ENCODE data around the gene CFAP119. TPM values are rescaled to one million over a fixed set of nuclear protein-coding genes. Genes with fewer than 3 reads are reported as not detected.

CFAP119 gene
- polyA plus RNA-seq, 1 of the 3 experiments (the other 2 are of a cell fraction), result 28.4 TPM

GRCh38 chr16:30786115-30786935 lies 24.5 kb upstream of the CFAP119 start:
- no peak overlapping the region for H2AFZ ChIP-seq (ENCODE audit: low read depth)
- H3K79me2 ChIP-seq (ENCODE audit: insufficient read depth), result peaks cover 44% of the 10 kb centered on the region
- POLR2A ChIA-PET, result interaction anchor here (1.0 to 4.1 kb wide), 7 partner anchors 11 to 90 kb away, joined by 3 to 128 read pairs (median 5); no protein-coding TSS in a partner anchor
- CTCF ChIA-PET, result interaction anchor here (0.6 to 2.0 kb wide), 4 partner anchors 19 to 89 kb away, joined by 3 to 19 read pairs (median 4); no protein-coding TSS in a partner anchor
- H3K4me3 ChIP-seq (ENCODE audit: low read depth in 2 of 2, low read length in 1 of 2), result peak overlapping the region; percentile 82 to 86
- H4K20me1 ChIP-seq (ENCODE audit: insufficient read depth), result no peaks in the 10 kb centered on the region
- H3K4me2 ChIP-seq, result peak overlapping the region; percentile 100
- WGBS (ENCODE audit: low lambda C conversion rate), result 19% methylated on average over 15 of the region's 57 CpGs
- H3K4me1 ChIP-seq (ENCODE audit: control insufficient read depth in 1 of 2, insufficient read depth in 2 of 2, low read depth in 1 of 2, low read length in 1 of 2), result peaks cover 6 to 17% of the 10 kb centered on the region in 2 experiments; a peak in 2 of 4 replicates
- peak overlapping the region; percentile 63 to 92 for H3K27ac ChIP-seq (ENCODE audit: low read depth in 2 of 2, low read length in 1 of 2)
- H3K9ac ChIP-seq, result peak overlapping the region; percentile 96
- no peaks in the 10 kb centered on the region for H3F3A ChIP-seq (replicated peaks; ENCODE audit: insufficient read depth)
- H3K36me3 ChIP-seq (replicated peaks in 1 of 2; ENCODE audit: control insufficient read depth in 1 of 2, insufficient read depth in 2 of 2, low read length in 1 of 2), result peaks cover 1 to 35% of the 10 kb centered on the region in 2 experiments
- no peaks in the 10 kb centered on the region for H3K9me3 ChIP-seq
- H3K9me2 ChIP-seq, result no peaks in the 10 kb centered on the region
- DNase-seq, result peak; percentile 91
- H3K27me3 ChIP-seq (ENCODE audit: insufficient read depth), result no peaks in the 10 kb centered on the region
- TF ChIP-seq REST (IDR thresholded peaks at IDR 0.05; ENCODE audit: low read depth, low read length), result no peak
- TF ChIP-seq RFX5 (IDR thresholded peaks at IDR 0.05; ENCODE audit: low read length), result no peak
- TF ChIP-seq JUND (IDR thresholded peaks at IDR 0.05), result no peak
- no peak for TF ChIP-seq ELF1 (IDR thresholded peaks at IDR 0.05)
- TF ChIP-seq ZBTB33 (IDR thresholded peaks at IDR 0.05; ENCODE audit: borderline replicate concordance, low read depth), result 0 out of 2 replicates have a peak, but pooled peaks have one; percentile 60
- TF ChIP-seq MAX (IDR thresholded peaks at IDR 0.05; ENCODE audit: low read depth), result peak; percentile 64; the same call in 1 of the 2 replicates
- no peak for TF ChIP-seq NFIC (IDR thresholded peaks at IDR 0.05; ENCODE audit: borderline replicate concordance)
- TF ChIP-seq CHD2 (IDR thresholded peaks at IDR 0.05; ENCODE audit: low read length, partially characterized antibody), result peak; percentile 90
- TF ChIP-seq EZH2phosphoT487 (IDR thresholded peaks at IDR 0.05; ENCODE audit: borderline replicate concordance, low read depth), result no peak
- peak; percentile 33; the same call in 1 of the 2 replicates for TF ChIP-seq POLR2AphosphoS5 (IDR thresholded peaks at IDR 0.05; ENCODE audit: low read depth, low read length)
- TF ChIP-seq PBX3 (IDR thresholded peaks at IDR 0.05), result no peak
- no peak for TF ChIP-seq RAD21 (IDR thresholded peaks at IDR 0.05; ENCODE audit: low read length)
- no peak for TF ChIP-seq SMC3 (IDR thresholded peaks at IDR 0.05; ENCODE audit: low read depth, low read length)
- no peak for TF ChIP-seq FOXM1 (IDR thresholded peaks at IDR 0.05; ENCODE audit: low read depth)
- TF ChIP-seq, protein P1, sequence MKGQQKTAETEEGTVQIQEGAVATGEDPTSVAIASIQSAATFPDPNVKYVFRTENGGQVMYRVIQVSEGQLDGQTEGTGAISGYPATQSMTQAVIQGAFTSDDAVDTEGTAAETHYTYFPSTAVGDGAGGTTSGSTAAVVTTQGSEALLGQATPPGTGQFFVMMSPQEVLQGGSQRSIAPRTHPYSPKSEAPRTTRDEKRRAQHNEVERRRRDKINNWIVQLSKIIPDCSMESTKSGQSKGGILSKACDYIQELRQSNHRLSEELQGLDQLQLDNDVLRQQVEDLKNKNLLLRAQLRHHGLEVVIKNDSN (IDR thresholded peaks at IDR 0.05; ENCODE audit: borderline replicate concordance, low read depth), result no peak
- peak; percentile 75 for TF ChIP-seq MXI1 (IDR thresholded peaks at IDR 0.05; ENCODE audit: low read depth, low read length)
- peak; percentile 56; the same call in 1 of the 2 replicates for TF ChIP-seq TAF1 (IDR thresholded peaks at IDR 0.05; ENCODE audit: borderline replicate concordance, low read depth, low read length)
- no peak for TF ChIP-seq GABPA (IDR thresholded peaks at IDR 0.05; ENCODE audit: low read depth)
- no peak for TF ChIP-seq RXRA (IDR thresholded peaks at IDR 0.05; ENCODE audit: borderline replicate concordance, low read depth)
- TF ChIP-seq, protein P2, sequence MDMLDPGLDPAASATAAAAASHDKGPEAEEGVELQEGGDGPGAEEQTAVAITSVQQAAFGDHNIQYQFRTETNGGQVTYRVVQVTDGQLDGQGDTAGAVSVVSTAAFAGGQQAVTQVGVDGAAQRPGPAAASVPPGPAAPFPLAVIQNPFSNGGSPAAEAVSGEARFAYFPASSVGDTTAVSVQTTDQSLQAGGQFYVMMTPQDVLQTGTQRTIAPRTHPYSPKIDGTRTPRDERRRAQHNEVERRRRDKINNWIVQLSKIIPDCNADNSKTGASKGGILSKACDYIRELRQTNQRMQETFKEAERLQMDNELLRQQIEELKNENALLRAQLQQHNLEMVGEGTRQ (IDR thresholded peaks at IDR 0.05; ENCODE audit: borderline replicate concordance, low read depth, low read length), result no peak
- no peak for TF ChIP-seq IRF3 (IDR thresholded peaks at IDR 0.05; ENCODE audit: low read depth, low read length)
- TF ChIP-seq GATA2 (CRISPR knock-in tag; IDR thresholded peaks at IDR 0.05), result no peak

All from SK-N-SH (cell line).